Chondrocyte (in vitro differentiated cells): ENCODE data around the gene B3GNT9. TPM values are rescaled to one million over a fixed set of nuclear protein-coding genes. Genes with fewer than 3 reads are reported as not detected.
A peak's percentile ranks its signal among the peaks of the same experiment; 100 is the strongest.

ENCODE experiments used
- DNase-seq: peaks from one replicate; pipeline ENCODE4 v3.0.0; 2021; ENCODE audit warnings: mixed read lengths, low spot score
- H3K27ac Mint-ChIP-seq: one replicate; pipeline ENCODE4 v1.8.0; 2021; ENCODE audit warnings: mild to moderate bottlenecking, moderate library complexity, mixed read lengths; ENCODE audit not compliant: unreplicated experiment
- H3K27me3 Mint-ChIP-seq: 2 replicates; pipeline ENCODE4 v1.8.0; 2021; ENCODE audit warnings: low read depth, mixed read lengths
- H3K36me3 Mint-ChIP-seq: 2 replicates; pipeline ENCODE4 v1.8.0; 2021; ENCODE audit warnings: low read depth, mixed read lengths
- H3K4me1 Mint-ChIP-seq: 2 replicates; pipeline ENCODE4 v1.8.0; 2021; ENCODE audit warnings: low read depth, mild to moderate bottlenecking, mixed read lengths
- H3K4me3 Mint-ChIP-seq: one replicate; pipeline ENCODE4 v1.8.0; 2021; ENCODE audit warnings: mild to moderate bottlenecking, moderate library complexity, mixed read lengths; ENCODE audit not compliant: unreplicated experiment
- H3K9me3 Mint-ChIP-seq: 2 replicates; pipeline ENCODE4 v1.8.0; 2021; ENCODE audit warnings: low read depth, mixed read lengths
- CTCF ChIP-seq: fragments of 200-600 bp; sonication (generic); IDR thresholded peaks from 2 replicates; pipeline ENCODE4 v1.5.0; 2021; ENCODE audit warnings: antibody characterized with exemption, mild to moderate bottlenecking, moderate library complexity
- long read RNA-seq: library from polyadenylated mRNA; stranded (forward); transcript quantifications from one replicate; pipeline ENCODE4 v2.0.0, GENCODE V29; 2021
- total RNA-seq: library from RNA; stranded (reverse); gene quantifications from 3 replicates; pipeline ENCODE4 v1.2.1, GENCODE V29; 2021

B3GNT9 gene
- 39.9 to 64.4 TPM (median 41.4 TPM) in 3 replicates for total RNA-seq
- long read RNA-seq, transcript B3GNT9-201 (2 exons, 2,917 nt): major isoform, 48 of 65 reads
- long read RNA-seq, partial matches to known transcripts: 0 of 65 reads
- long read RNA-seq, other reads (novel, unspliced or antisense): 17 of 65 reads

- H3K36me3 Mint-ChIP-seq: peaks cover 9% of the 10 kb centered on the region
- no peak for TF ChIP-seq CTCF
- peak within 1 kb of the TSS; percentile 87 for H3K27ac Mint-ChIP-seq
- peaks cover 2% of the 10 kb centered on the region for H3K27me3 Mint-ChIP-seq
- DNase-seq: no peak
- H3K4me3 Mint-ChIP-seq: peak within 1 kb of the TSS; percentile 78
- peaks cover 24% of the 10 kb centered on the region for H3K4me1 Mint-ChIP-seq
- H3K9me3 Mint-ChIP-seq: no peaks in the 10 kb centered on the region
These were observed at the start of gene B3GNT9 for GRCh38 chr16:67150833-67151396. B3GNT9 (minus strand) TSS chr16:67150998; CDS start chr16:67150485, 513 bp downstream.

GRCh38 chr16:67200491-67200890 lies 49.7 kb upstream of the B3GNT9 start:
- peaks cover 19% of the 10 kb centered on the region for H3K36me3 Mint-ChIP-seq
- no peaks in the 10 kb centered on the region for H3K27me3 Mint-ChIP-seq
- no peak overlapping the region for H3K4me3 Mint-ChIP-seq
- peaks cover 10% of the 10 kb centered on the region for H3K4me1 Mint-ChIP-seq
- no peak overlapping the region for H3K27ac Mint-ChIP-seq
- DNase-seq: no peak
- TF ChIP-seq CTCF: no peak
- no peaks in the 10 kb centered on the region for H3K9me3 Mint-ChIP-seq

GRCh38 chr16:67199808-67200198 lies 49.0 kb upstream of the B3GNT9 start:
- DNase-seq: no peak
- Mint-ChIP-seq H3K9me3 (no peaks in the 10 kb centered on the region), H3K27ac (no peak overlapping the region), H3K27me3 (no peaks in the 10 kb centered on the region), H3K36me3 (peaks cover 21% of the 10 kb centered on the region), H3K4me3 (no peak overlapping the region), H3K4me1 (peaks cover 10% of the 10 kb centered on the region)
- TF ChIP-seq CTCF: peak; percentile 20

GRCh38 chr16:67199011-67199807 lies 48.4 kb upstream of the B3GNT9 start, which contains the start of gene ELMO3:
ELMO3 (plus strand) TSS chr16:67199131; CDS start chr16:67199327, 196 bp downstream.
- H3K4me3 Mint-ChIP-seq: no peak within 1 kb of the TSS
- H3K27ac Mint-ChIP-seq: peak within 1 kb of the TSS; percentile 42
- peaks cover 10% of the 10 kb centered on the region for H3K4me1 Mint-ChIP-seq
- TF ChIP-seq CTCF: peak; percentile 48
- no peaks in the 10 kb centered on the region for H3K9me3 Mint-ChIP-seq
- H3K27me3 Mint-ChIP-seq: no peaks in the 10 kb centered on the region
- DNase-seq: no peak
- H3K36me3 Mint-ChIP-seq: peaks cover 24% of the 10 kb centered on the region

GRCh38 chr16:67198238-67198734 lies 47.5 kb upstream of the B3GNT9 start:
- H3K9me3 Mint-ChIP-seq: no peaks in the 10 kb centered on the region
- no peak overlapping the region for H3K4me3 Mint-ChIP-seq
- TF ChIP-seq CTCF: peak; percentile 78
- no peak for DNase-seq
- peaks cover 19% of the 10 kb centered on the region for H3K4me1 Mint-ChIP-seq
- H3K36me3 Mint-ChIP-seq: peaks cover 24% of the 10 kb centered on the region
- peak overlapping the region; percentile 42 for H3K27ac Mint-ChIP-seq
- H3K27me3 Mint-ChIP-seq: no peaks in the 10 kb centered on the region
